BJ (cell line): Measurements from ENCODE around the gene KCNJ4. TPM values are rescaled to one million over a fixed set of nuclear protein-coding genes. Genes with fewer than 3 reads are reported as not detected.

Experiments
- CTCF ChIA-PET: fragments of 350-600 bp; formaldehyde crosslinking; extraction: SDS; loops from one replicate; lab custom pipeline; 2021; ENCODE audit warnings: antibody characterized with exemption, inconsistent platforms; lab: Yijun Ruan, JAX
- POLR2A ChIA-PET: fragments of 300-600 bp; sonication (Branson Sonifier 250); formaldehyde crosslinking; extraction: SDS; loops from one replicate; lab custom pipeline; 2021; ENCODE audit warnings: antibody characterized with exemption; lab: Charles Lee
- DNase-seq: peaks from one replicate; pipeline ENCODE4 v3.0.0-alpha.2; 2011; ENCODE audit warnings: low read depth
- H3K27me3 ChIP-seq: 2 replicates; pipeline ENCODE4 v1.6.0; 2011; ENCODE audit warnings: low read length; ENCODE audit not compliant: control insufficient read depth, insufficient read depth
- H3K36me3 ChIP-seq: 2 replicates; pipeline ENCODE4 v1.5.1; 2011; ENCODE audit warnings: low read length; ENCODE audit not compliant: control insufficient read depth, insufficient read depth
- H3K4me3 ChIP-seq: 2 replicates; pipeline ENCODE4 v1.5.1; 2011; ENCODE audit warnings: low read depth, mild to moderate bottlenecking, control low read depth, low read length
- CTCF ChIP-seq: IDR thresholded peaks from 2 replicates; pipeline ENCODE4 v1.5.1; 2011; ENCODE audit warnings: low read depth, mild to moderate bottlenecking, control low read depth, inconsistent platforms, low read length, moderate library complexity; ENCODE audit not compliant: insufficient read depth
- polyA plus RNA-seq: library from polyadenylated mRNA; depleted of rRNA; stranded (reverse); fragments of >200 nt; gene quantifications from 2 replicates; pipeline ENCODE4 v1.2.3, GENCODE V29; 2011

Gene KCNJ4
- polyA plus RNA-seq, 1 experiment, result not detected

GRCh38 chr22:38494498-38494897 lies 39.5 kb upstream of the KCNJ4 start:
- H3K36me3 ChIP-seq, result peaks cover 44% of the 10 kb centered on the region
- ChIA-PET POLR2A (no interaction called here), CTCF (interaction anchor here (1.6 to 1.9 kb wide), 2 partner anchors 8 to 9 kb away, joined by 6 read pairs; no protein-coding TSS in a partner anchor)
- TF ChIP-seq CTCF, result no peak
- H3K4me3 ChIP-seq, result no peak overlapping the region
- no peak for DNase-seq
- H3K27me3 ChIP-seq, result no peaks in the 10 kb centered on the region

GRCh38 chr22:38491707-38492348 lies 36.8 kb upstream of the KCNJ4 start:
- Histone ChIP-seq H3K4me3 (no peak overlapping the region), H3K27me3 (no peaks in the 10 kb centered on the region), H3K36me3 (peaks cover 46% of the 10 kb centered on the region)
- POLR2A ChIA-PET, result interaction anchor here (0.8 kb wide), 1 partner anchor 14 kb away, joined by 7 read pairs; no protein-coding TSS in a partner anchor
- TF ChIP-seq CTCF, result no peak
- CTCF ChIA-PET, result interaction anchor here (0.5 to 0.6 kb wide), 2 partner anchors 11 to 112 kb away, joined by 3 read pairs; no protein-coding TSS in a partner anchor
- DNase-seq, result no peak

GRCh38 chr22:38490915-38491314 lies 35.9 kb upstream of the KCNJ4 start:
- no peak overlapping the region for H3K4me3 ChIP-seq
- no peaks in the 10 kb centered on the region for H3K27me3 ChIP-seq
- CTCF ChIA-PET, result no interaction called here
- no peak for TF ChIP-seq CTCF
- POLR2A ChIA-PET, result interaction anchor here (0.7 to 0.8 kb wide), 2 partner anchors 13 to 302 kb away, joined by 3 to 7 read pairs; no protein-coding TSS in a partner anchor
- peaks cover 49% of the 10 kb centered on the region for H3K36me3 ChIP-seq
- no peak for DNase-seq

GRCh38 chr22:38490475-38490874 lies 35.5 kb upstream of the KCNJ4 start:
- DNase-seq, result no peak
- ChIA-PET POLR2A (interaction anchor here (0.7 kb wide), 1 partner anchor 302 kb away, joined by 3 read pairs; no protein-coding TSS in a partner anchor), CTCF (interaction anchor here (0.7 kb wide), 1 partner anchor 91 kb away, joined by 3 read pairs; no protein-coding TSS in a partner anchor)
- TF ChIP-seq CTCF, result no peak
- H3K36me3 ChIP-seq, result peaks cover 50% of the 10 kb centered on the region
- no peaks in the 10 kb centered on the region for H3K27me3 ChIP-seq
- H3K4me3 ChIP-seq, result no peak overlapping the region

- ChIA-PET POLR2A (no interaction called here), CTCF (interaction anchor here (0.7 kb wide), 1 partner anchor 92 kb away, joined by 3 read pairs; no protein-coding TSS in a partner anchor)
- no peaks in the 10 kb centered on the region for H3K27me3 ChIP-seq
- H3K4me3 ChIP-seq, result no peak overlapping the region
- TF ChIP-seq CTCF, result no peak
- no peak for DNase-seq
- H3K36me3 ChIP-seq, result peaks cover 44% of the 10 kb centered on the region
These were observed 34.7 kb upstream of the KCNJ4 start for GRCh38 chr22:38489561-38490145.
